Lung microvascular endothelial cell (primary cell): ENCODE data around the gene NCR3LG1. TPM values are rescaled to one million over a fixed set of nuclear protein-coding genes. Genes with fewer than 3 reads are reported as not detected.
A peak's percentile ranks its signal among the peaks of the same experiment; 100 is the strongest.

Experiments
- DNase-seq, 2 donors: peaks; one replicate each; pipeline versions ENCODE4 v3.0.0 to v3.0.0-alpha.2; 2010; ENCODE audit warnings: low read depth in 2 of 2
- total RNA-seq: library from RNA; depleted of rRNA; stranded (reverse); fragments of >200 nt; gene quantifications from 2 replicates; pipeline ENCODE4 v1.2.1, GENCODE V29; 2014

Gene NCR3LG1
- total RNA-seq, 1 donor from 2014 or later, result 0.20 TPM

GRCh38 chr11:17393472-17393871, 41.9 kb downstream of the NCR3LG1 start:
- DNase-seq, result no peak

- no peak for DNase-seq
These were observed 43.3 kb downstream of the NCR3LG1 start for GRCh38 chr11:17394743-17395390.

GRCh38 chr11:17395554-17395961, 44.0 kb downstream of the NCR3LG1 start:
- no peak for DNase-seq

- no peak for DNase-seq
These were observed 44.4 kb downstream of the NCR3LG1 start for GRCh38 chr11:17395978-17396377.

- DNase-seq, result no peak
These were observed 45.2 kb downstream of the NCR3LG1 start for GRCh38 chr11:17396598-17397310.

GRCh38 chr11:17397311-17398002, 45.9 kb downstream of the NCR3LG1 start:
- DNase-seq, result no peak

GRCh38 chr11:17399236-17399635, 47.6 kb downstream of the NCR3LG1 start:
- no peak for DNase-seq

GRCh38 chr11:17400048-17400775, 48.6 kb downstream of the NCR3LG1 start:
- no peak for DNase-seq

GRCh38 chr11:17401316-17401715, 49.7 kb downstream of the NCR3LG1 start:
- no peak for DNase-seq

GRCh38 chr11:17401841-17402240, 50.2 kb downstream of the NCR3LG1 start:
- DNase-seq, result no peak

- no peak for DNase-seq
These were observed 50.9 kb downstream of the NCR3LG1 start for GRCh38 chr11:17402486-17402885.

- no peak for DNase-seq
These were observed 52.6 kb downstream of the NCR3LG1 start for GRCh38 chr11:17403980-17404759.

- DNase-seq, result peak; percentile 18 to 52
These were observed 53.8 kb downstream of the NCR3LG1 start for GRCh38 chr11:17405232-17406005.

GRCh38 chr11:17406082-17406817, 54.6 kb downstream of the NCR3LG1 start:
- DNase-seq, result no peak

- DNase-seq, result no peak
These were observed 55.2 kb downstream of the NCR3LG1 start for GRCh38 chr11:17406818-17407149.

GRCh38 chr11:17407575-17407974, 56.0 kb downstream of the NCR3LG1 start:
- DNase-seq, result no peak

GRCh38 chr11:17408026-17408425, 56.4 kb downstream of the NCR3LG1 start:
- no peak for DNase-seq

- no peak for DNase-seq
These were observed 57.0 kb downstream of the NCR3LG1 start for GRCh38 chr11:17408641-17409040.

GRCh38 chr11:17410606-17411379, 59.2 kb downstream of the NCR3LG1 start:
- DNase-seq, result peak; percentile 21 to 46
